AG04450 (cell line): ENCODE measurements around the gene OSM. TPM values are rescaled to one million over a fixed set of nuclear protein-coding genes. Genes with fewer than 3 reads are reported as not detected.

Source experiments
- CTCF ChIA-PET: fragments of 300-600, 350-600 bp; formaldehyde crosslinking; extraction: SDS; loops from one replicate; lab custom pipeline; 2022; ENCODE audit warnings: antibody characterized with exemption, inconsistent platforms; lab: Charles Lee
- POLR2A ChIA-PET: fragments of 350-600 bp; formaldehyde crosslinking; extraction: SDS; loops from one replicate; lab custom pipeline; 2021; ENCODE audit warnings: antibody characterized with exemption, inconsistent platforms; lab: Yijun Ruan, JAX
- DNase-seq: peaks from one replicate; pipeline ENCODE4 v3.0.0-alpha.2; 2011; ENCODE audit warnings: low read depth, low spot score
- H3K27ac ChIP-seq: one replicate; pipeline ENCODE4 v1.5.1; 2012; ENCODE audit warnings: low read depth, low read length, control low read depth
- H3K27me3 ChIP-seq: one replicate; pipeline ENCODE4 v1.6.0; 2012; ENCODE audit warnings: low read length; ENCODE audit not compliant: control insufficient read depth, insufficient read depth
- H3K4me3 ChIP-seq: 2 replicates; pipeline ENCODE4 v1.5.1; 2011; ENCODE audit warnings: mild to moderate bottlenecking, low read depth, low read length, control low read depth
- H3K9me3 ChIP-seq: 2 replicates; pipeline ENCODE4 v1.5.1; 2012; ENCODE audit warnings: low read length; ENCODE audit not compliant: control insufficient read depth, insufficient read depth
- polyA plus RNA-seq: library from polyadenylated mRNA; depleted of rRNA; stranded (reverse); fragments of >200 nt; gene quantifications from 2 replicates; pipeline ENCODE4 v1.2.3, GENCODE V29; 2011
- TF ChIP-seq, protein P1 (sequence below): IDR thresholded peaks from 2 replicates; pipeline ENCODE4 v1.5.1; 2011; ENCODE audit warnings: low read depth, low read length, control low read depth, inconsistent platforms

OSM gene
- polyA plus RNA-seq, 1 experiment: not detected

- Histone ChIP-seq H3K27ac (no peak overlapping the region), H3K9me3 (no peaks in the 10 kb centered on the region), H3K27me3 (no peaks in the 10 kb centered on the region), H3K4me3 (no peak overlapping the region)
- POLR2A ChIA-PET: no interaction called here
- DNase-seq: no peak
- CTCF ChIA-PET: interaction anchor here (1.7 kb wide), 1 partner anchor 19 kb away, joined by 7 read pairs; no protein-coding TSS in a partner anchor
- TF ChIP-seq, protein P1, sequence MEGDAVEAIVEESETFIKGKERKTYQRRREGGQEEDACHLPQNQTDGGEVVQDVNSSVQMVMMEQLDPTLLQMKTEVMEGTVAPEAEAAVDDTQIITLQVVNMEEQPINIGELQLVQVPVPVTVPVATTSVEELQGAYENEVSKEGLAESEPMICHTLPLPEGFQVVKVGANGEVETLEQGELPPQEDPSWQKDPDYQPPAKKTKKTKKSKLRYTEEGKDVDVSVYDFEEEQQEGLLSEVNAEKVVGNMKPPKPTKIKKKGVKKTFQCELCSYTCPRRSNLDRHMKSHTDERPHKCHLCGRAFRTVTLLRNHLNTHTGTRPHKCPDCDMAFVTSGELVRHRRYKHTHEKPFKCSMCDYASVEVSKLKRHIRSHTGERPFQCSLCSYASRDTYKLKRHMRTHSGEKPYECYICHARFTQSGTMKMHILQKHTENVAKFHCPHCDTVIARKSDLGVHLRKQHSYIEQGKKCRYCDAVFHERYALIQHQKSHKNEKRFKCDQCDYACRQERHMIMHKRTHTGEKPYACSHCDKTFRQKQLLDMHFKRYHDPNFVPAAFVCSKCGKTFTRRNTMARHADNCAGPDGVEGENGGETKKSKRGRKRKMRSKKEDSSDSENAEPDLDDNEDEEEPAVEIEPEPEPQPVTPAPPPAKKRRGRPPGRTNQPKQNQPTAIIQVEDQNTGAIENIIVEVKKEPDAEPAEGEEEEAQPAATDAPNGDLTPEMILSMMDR: no peak
Observed at GRCh38 chr22:30282616-30283046, 16.0 kb upstream of the OSM start.

- no peak overlapping the region for H3K27ac ChIP-seq
- no peak overlapping the region for H3K4me3 ChIP-seq
- no peak for DNase-seq
- no peaks in the 10 kb centered on the region for H3K9me3 ChIP-seq
- H3K27me3 ChIP-seq: no peaks in the 10 kb centered on the region
- ChIA-PET POLR2A (interaction anchor here (0.6 kb wide), 1 partner anchor 42 kb away, joined by 4 read pairs; no protein-coding TSS in a partner anchor), CTCF (interaction anchor here (0.6 to 2.0 kb wide), 6 partner anchors 8 to 191 kb away, joined by 3 to 12 read pairs (median 4); partner anchors contain the start of gene CASTOR1)
- TF ChIP-seq, protein P1: no peak
Observed at GRCh38 chr22:30280505-30280904, 13.9 kb upstream of the OSM start.

DNA sequence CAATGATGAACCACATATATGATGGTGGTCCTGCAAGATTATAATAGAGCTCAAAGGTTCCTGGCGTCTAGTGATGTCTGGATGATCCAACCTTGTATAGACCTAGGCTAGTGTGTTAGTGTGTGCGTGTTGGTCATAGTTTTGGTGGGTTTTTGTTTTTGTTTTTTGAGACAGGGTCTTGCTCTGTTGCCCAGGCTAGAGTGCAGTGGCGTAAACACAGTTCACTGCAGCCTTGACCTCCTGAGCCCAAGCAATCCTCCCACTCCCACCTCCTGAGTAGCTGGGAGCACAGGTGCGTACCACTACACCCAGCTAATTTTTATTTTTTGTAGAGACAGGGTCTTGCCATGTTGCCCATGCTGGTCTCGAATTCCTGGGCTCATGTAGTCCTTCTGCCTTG, 13.3 kb upstream of the OSM start:
- H3K4me3 ChIP-seq: no peak overlapping the region
- no peak overlapping the region for H3K27ac ChIP-seq
- DNase-seq: no peak
- no peaks in the 10 kb centered on the region for H3K27me3 ChIP-seq
- TF ChIP-seq, protein P1: no peak
- ChIA-PET CTCF (interaction anchor here (0.6 to 2.0 kb wide), 7 partner anchors 9 to 1013 kb away, joined by 3 to 12 read pairs (median 4); partner anchors contain the start of gene CASTOR1), POLR2A (no interaction called here)
- H3K9me3 ChIP-seq: no peaks in the 10 kb centered on the region

- TF ChIP-seq, protein P1: no peak
- H3K27ac ChIP-seq: no peak overlapping the region
- H3K27me3 ChIP-seq: no peaks in the 10 kb centered on the region
- no peak for DNase-seq
- H3K9me3 ChIP-seq: no peaks in the 10 kb centered on the region
- no peak overlapping the region for H3K4me3 ChIP-seq
- POLR2A ChIA-PET: no interaction called here
- CTCF ChIA-PET: interaction anchor here (0.6 to 2.0 kb wide), 5 partner anchors 9 to 1014 kb away, joined by 3 to 12 read pairs (median 5); partner anchors contain the start of gene CASTOR1
Observed at GRCh38 chr22:30279046-30279788, 12.6 kb upstream of the OSM start.
